ENCODE data around the gene GAS1.

The GAS1 gene

GRCh38 chr9:86947146-86948073, at the start of gene GAS1:
TSS of gene GAS1 (minus strand) at chr9:86947506. CDS start at chr9:86946779, 727 bp downstream.
- peak within 1 kb of the TSS; percentile 97 for H3K4me3 ChIP-seq (ENCODE audit: low read length)
- peak; percentile 99 for DNase-seq (ENCODE audit: low read depth)
- no peak for TF ChIP-seq CTCF (conservative IDR thresholded peaks at IDR 0.05; ENCODE audit: low read length)

GRCh38 chr9:86994231-86994630, 46.9 kb upstream of the GAS1 start:
- no peak for TF ChIP-seq CTCF (conservative IDR thresholded peaks at IDR 0.05; ENCODE audit: low read length)
- DNase-seq (ENCODE audit: low read depth), result no peak
- H3K4me3 ChIP-seq (ENCODE audit: low read length), result no peak overlapping the region

GRCh38 chr9:86993830-86994229, 46.5 kb upstream of the GAS1 start:
- no peak overlapping the region for H3K4me3 ChIP-seq (ENCODE audit: low read length)
- no peak for TF ChIP-seq CTCF (conservative IDR thresholded peaks at IDR 0.05; ENCODE audit: low read length)
- no peak for DNase-seq (ENCODE audit: low read depth)

- H3K4me3 ChIP-seq (ENCODE audit: low read length), result no peak overlapping the region
- TF ChIP-seq CTCF (conservative IDR thresholded peaks at IDR 0.05; ENCODE audit: low read length), result no peak
- DNase-seq (ENCODE audit: low read depth), result no peak
These were observed 43.8 kb upstream of the GAS1 start for GRCh38 chr9:86991077-86991476.

- no peak overlapping the region for H3K4me3 ChIP-seq (ENCODE audit: low read length)
- DNase-seq (ENCODE audit: low read depth), result no peak
- TF ChIP-seq CTCF (conservative IDR thresholded peaks at IDR 0.05; ENCODE audit: low read length), result no peak
These were observed 43.0 kb upstream of the GAS1 start for GRCh38 chr9:86990290-86990689.

- H3K4me3 ChIP-seq (ENCODE audit: low read length), result no peak overlapping the region
- no peak for DNase-seq (ENCODE audit: low read depth)
- TF ChIP-seq CTCF (conservative IDR thresholded peaks at IDR 0.05; ENCODE audit: low read length), result no peak
These were observed 40.6 kb upstream of the GAS1 start for GRCh38 chr9:86987900-86988299.

- no peak for TF ChIP-seq CTCF (conservative IDR thresholded peaks at IDR 0.05; ENCODE audit: low read length)
- no peak overlapping the region for H3K4me3 ChIP-seq (ENCODE audit: low read length)
- no peak for DNase-seq (ENCODE audit: low read depth)
These were observed 37.9 kb upstream of the GAS1 start for GRCh38 chr9:86985132-86985647.
